ENCODE data around the gene NRIP1.
A peak's percentile ranks its signal among the peaks of the same experiment; 100 is the strongest.

NRIP1 gene

GRCh38 chr21:15005391-15005790 is 59.4 kb downstream of the NRIP1 start:
- TF ChIP-seq REST (IDR thresholded peaks at IDR 0.05; ENCODE audit: low read depth) (no peak), CEBPB (IDR thresholded peaks at IDR 0.05) (no peak)

- TF ChIP-seq TAF1 (IDR thresholded peaks at IDR 0.05; ENCODE audit: low read depth): no peak
- TF ChIP-seq CEBPB (IDR thresholded peaks at IDR 0.05): no peak
- TF ChIP-seq REST (IDR thresholded peaks at IDR 0.05; ENCODE audit: low read depth): no peak
- TF ChIP-seq USF1 (IDR thresholded peaks at IDR 0.05): no peak
- TF ChIP-seq ZBTB7A (IDR thresholded peaks at IDR 0.05; ENCODE audit: low read depth): no peak
- no peak for TF ChIP-seq MAX (IDR thresholded peaks at IDR 0.05)
- no peak for TF ChIP-seq NFIC (IDR thresholded peaks at IDR 0.05)
- no peak for TF ChIP-seq FOXM1 (IDR thresholded peaks at IDR 0.05; ENCODE audit: borderline replicate concordance, low read depth)
These were observed 60.0 kb downstream of the NRIP1 start for GRCh38 chr21:15004721-15005370.

GRCh38 chr21:15003463-15004135 is 61.2 kb downstream of the NRIP1 start:
- TF ChIP-seq TEAD4 (IDR thresholded peaks at IDR 0.05) (no peak), TCF12 (IDR thresholded peaks at IDR 0.05; ENCODE audit: low read depth) (0 out of 2 replicates have a peak, but pooled peaks have one; percentile 28)

- TF ChIP-seq NFIC (IDR thresholded peaks at IDR 0.05): no peak
- TF ChIP-seq YY1 (IDR thresholded peaks at IDR 0.05; ENCODE audit: low read depth): no peak
- no peak for TF ChIP-seq CREB1 (IDR thresholded peaks at IDR 0.05; ENCODE audit: low read depth)
- no peak for TF ChIP-seq MAX (IDR thresholded peaks at IDR 0.05)
- TF ChIP-seq TCF12 (IDR thresholded peaks at IDR 0.05; ENCODE audit: low read depth): no peak
- TF ChIP-seq CEBPB (IDR thresholded peaks at IDR 0.05): no peak
- TF ChIP-seq EP300 (IDR thresholded peaks at IDR 0.05; ENCODE audit: borderline replicate concordance): no peak
- TF ChIP-seq EGR1 (IDR thresholded peaks at IDR 0.05): no peak
- TF ChIP-seq REST (IDR thresholded peaks at IDR 0.05; ENCODE audit: low read depth): no peak
- TF ChIP-seq FOXM1 (IDR thresholded peaks at IDR 0.05; ENCODE audit: borderline replicate concordance, low read depth): no peak
- TF ChIP-seq TEAD4 (IDR thresholded peaks at IDR 0.05): no peak
- TF ChIP-seq RAD21 (IDR thresholded peaks at IDR 0.05; ENCODE audit: low read depth): no peak
- TF ChIP-seq USF1 (IDR thresholded peaks at IDR 0.05): no peak
These were observed 62.8 kb downstream of the NRIP1 start for GRCh38 chr21:15001857-15002606.
